OCI-LY7 (cell line): ENCODE measurements around the gene PPP1R11. TPM values are rescaled to one million over a fixed set of nuclear protein-coding genes. Genes with fewer than 3 reads are reported as not detected.

Experiments
- BruUV-seq: library from RNA; stranded (reverse); fragments of 400-500 nt; replicated peaks from 2 replicates; lab custom pipeline; 2021; lab: Mats Ljungman, UMichigan
- CTCF ChIA-PET: fragments of 300-600 bp; sonication (Branson Sonifier 250); formaldehyde crosslinking; loops from one replicate; lab custom pipeline; 2022; ENCODE audit warnings: antibody characterized with exemption; ENCODE audit not compliant: unreplicated experiment; lab: Charles Lee
- POLR2A ChIA-PET: fragments of 300-600 bp; sonication (Branson Sonifier 250); formaldehyde crosslinking; loops from one replicate; lab custom pipeline; 2022; ENCODE audit warnings: antibody characterized with exemption; lab: Charles Lee
- DNase-seq: peaks from one replicate; pipeline ENCODE4 v3.0.0-alpha.2; 2015; ENCODE audit warnings: low spot score
- H2AFZ ChIP-seq: fragments of 200-600 bp; sonication (generic), shearing (Covaris generic); 2 replicates; pipeline ENCODE4 v1.6.1; 2014; ENCODE audit warnings: mild to moderate bottlenecking, antibody characterized with exemption, low read length, moderate library complexity
- H3K27ac ChIP-seq: fragments of 200-600 bp; sonication (generic); 2 replicates; pipeline ENCODE4 v1.5.1; 2014; ENCODE audit warnings: mixed run types, low read depth, mild to moderate bottlenecking, moderate library complexity, low read length, inconsistent platforms; ENCODE audit not compliant: poor library complexity, severe bottlenecking
- H3K36me3 ChIP-seq: fragments of 200-600 bp; sonication (generic); 2 replicates; pipeline ENCODE4 v1.6.1; 2014; ENCODE audit warnings: mild to moderate bottlenecking, antibody characterized with exemption, low read length, moderate library complexity, mixed read lengths; ENCODE audit not compliant: insufficient read depth
- H3K4me1 ChIP-seq: fragments of 200-600 bp; sonication (generic); 2 replicates; pipeline ENCODE4 v1.5.1; 2014; ENCODE audit warnings: mild to moderate bottlenecking, low read length; ENCODE audit not compliant: insufficient read depth, poor library complexity, severe bottlenecking
- H3K4me2 ChIP-seq: fragments of 200-600 bp; sonication (generic); 2 replicates; pipeline ENCODE4 v1.6.1; 2014; ENCODE audit warnings: mild to moderate bottlenecking, low read length
- H3K4me3 ChIP-seq: fragments of 200-600 bp; sonication (generic); 2 replicates; pipeline ENCODE4 v1.5.1; 2014; ENCODE audit warnings: mild to moderate bottlenecking, low read depth, low read length; ENCODE audit not compliant: poor library complexity, severe bottlenecking
- H3K79me2 ChIP-seq: fragments of 200-600 bp; sonication (generic); 2 replicates; pipeline ENCODE4 v1.6.1; 2016; ENCODE audit warnings: low read depth, mild to moderate bottlenecking, low read length, moderate library complexity, mixed read lengths; ENCODE audit not compliant: insufficient read depth
- H3K9me2 ChIP-seq: fragments of 200-600 bp; sonication (generic); 2 replicates; pipeline ENCODE4 v1.6.1; 2016; ENCODE audit warnings: mild to moderate bottlenecking, low read length, mixed read lengths; ENCODE audit not compliant: insufficient read depth
- H3K9me3 ChIP-seq: fragments of 200-600 bp; sonication (generic); 2 replicates; pipeline ENCODE4 v1.6.1; 2014; ENCODE audit warnings: mild to moderate bottlenecking, mixed run types, low read length, mixed read lengths
- H4K20me1 ChIP-seq: fragments of 200-600 bp; sonication (generic); 2 replicates; pipeline ENCODE4 v1.6.1; 2014; ENCODE audit warnings: mild to moderate bottlenecking, antibody characterized with exemption, low read length, moderate library complexity, mixed read lengths; ENCODE audit not compliant: insufficient read depth
- EZH2phosphoT487 ChIP-seq: fragments of 200-600 bp; sonication (generic); IDR thresholded peaks from 2 replicates; pipeline ENCODE4 v1.6.1; 2018; ENCODE audit warnings: low read depth, borderline replicate concordance, mild to moderate bottlenecking, mixed run types, antibody characterized with exemption, low read length, moderate library complexity, mixed read lengths
- intact Hi-C: fragments of 100-400 bp; cut with micrococcal nuclease; formaldehyde crosslinking; loops from one replicate; pipeline ENCODE4 v1.10.0; 2022; ENCODE audit not compliant: unreplicated experiment
- total RNA-seq, 2 experiments: library from RNA; depleted of rRNA in 1 of 2; stranded (reverse); fragments of >200 nt in 1 of 2; shearing (Covaris generic) in 1 of 2; gene quantifications; 2 replicates each; pipeline ENCODE4 v1.2.3, GENCODE V29; 2014 to 2022
- TF ChIP-seq, protein P1 (sequence below): fragments of 200-600 bp; sonication (generic); conservative IDR thresholded peaks from 2 replicates; pipeline ENCODE4 v1.5.1; 2014; ENCODE audit warnings: mild to moderate bottlenecking, antibody characterized with exemption, low read length, moderate library complexity, mixed read lengths

The PPP1R11 gene
- total RNA-seq, 2 experiments from 2014 or later, result 30.6 to 36.5 TPM

DNA sequence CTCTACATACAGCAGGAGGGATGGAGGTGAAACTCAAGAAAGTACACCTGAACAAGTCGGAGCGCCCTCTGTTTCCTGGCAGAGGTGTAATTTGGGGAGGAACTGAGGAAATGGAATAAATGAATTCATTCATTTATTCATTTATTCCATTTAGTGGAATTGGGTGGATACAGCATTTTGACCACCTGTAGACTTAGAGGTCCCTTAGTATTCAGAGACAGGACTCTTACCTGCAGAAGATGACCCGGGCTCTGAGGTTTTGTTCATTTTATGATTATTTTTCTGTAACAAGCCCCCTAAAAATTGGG is 36.8 kb downstream of the PPP1R11 start:
- Histone ChIP-seq H3K4me2 (no peak overlapping the region), H3K9me3 (no peaks in the 10 kb centered on the region), H3K27ac (no peak overlapping the region), H3K4me1 (peaks cover 16% of the 10 kb centered on the region), H3K79me2 (no peaks in the 10 kb centered on the region), H4K20me1 (no peaks in the 10 kb centered on the region), H2AFZ (no peak overlapping the region), H3K4me3 (no peak overlapping the region), H3K9me2 (no peaks in the 10 kb centered on the region), H3K36me3 (no peaks in the 10 kb centered on the region)
- no peak for TF ChIP-seq EZH2phosphoT487
- TF ChIP-seq, protein P1, sequence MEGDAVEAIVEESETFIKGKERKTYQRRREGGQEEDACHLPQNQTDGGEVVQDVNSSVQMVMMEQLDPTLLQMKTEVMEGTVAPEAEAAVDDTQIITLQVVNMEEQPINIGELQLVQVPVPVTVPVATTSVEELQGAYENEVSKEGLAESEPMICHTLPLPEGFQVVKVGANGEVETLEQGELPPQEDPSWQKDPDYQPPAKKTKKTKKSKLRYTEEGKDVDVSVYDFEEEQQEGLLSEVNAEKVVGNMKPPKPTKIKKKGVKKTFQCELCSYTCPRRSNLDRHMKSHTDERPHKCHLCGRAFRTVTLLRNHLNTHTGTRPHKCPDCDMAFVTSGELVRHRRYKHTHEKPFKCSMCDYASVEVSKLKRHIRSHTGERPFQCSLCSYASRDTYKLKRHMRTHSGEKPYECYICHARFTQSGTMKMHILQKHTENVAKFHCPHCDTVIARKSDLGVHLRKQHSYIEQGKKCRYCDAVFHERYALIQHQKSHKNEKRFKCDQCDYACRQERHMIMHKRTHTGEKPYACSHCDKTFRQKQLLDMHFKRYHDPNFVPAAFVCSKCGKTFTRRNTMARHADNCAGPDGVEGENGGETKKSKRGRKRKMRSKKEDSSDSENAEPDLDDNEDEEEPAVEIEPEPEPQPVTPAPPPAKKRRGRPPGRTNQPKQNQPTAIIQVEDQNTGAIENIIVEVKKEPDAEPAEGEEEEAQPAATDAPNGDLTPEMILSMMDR, result no peak
- no TSS peak for BruUV-seq
- intact Hi-C loops, result loop anchor here (1.0 to 2.0 kb wide), 3 partner anchors 27 to 293 kb away; no protein-coding TSS in a partner anchor
- ChIA-PET CTCF (interaction anchor here (0.9 to 1.3 kb wide), 2 partner anchors 29 to 127 kb away, joined by 3 to 4 read pairs; no protein-coding TSS in a partner anchor), POLR2A (interaction anchor here (0.9 to 1.3 kb wide), 2 partner anchors 28 to 48 kb away, joined by 3 read pairs; no protein-coding TSS in a partner anchor)
- DNase-seq, result no peak

DNA sequence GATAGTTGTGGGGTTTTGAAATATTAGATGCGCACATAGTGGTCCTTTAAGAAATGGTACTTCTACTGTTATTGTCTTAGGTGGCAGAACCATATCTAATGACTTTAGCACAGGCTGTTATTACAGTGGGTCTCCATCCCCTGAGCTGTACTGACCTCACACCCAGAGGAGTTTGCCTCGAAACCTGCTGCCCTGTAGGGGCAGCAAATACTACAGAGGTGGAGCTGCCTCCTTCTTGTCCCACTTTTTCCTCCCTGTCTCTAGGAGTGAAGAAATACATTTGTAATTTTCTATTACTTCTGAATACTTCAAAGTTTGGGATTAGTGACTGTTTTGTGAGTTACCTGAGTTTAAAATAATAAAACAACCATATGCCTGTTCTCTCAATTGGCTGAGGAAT is 37.7 kb downstream of the PPP1R11 start:
- intact Hi-C loops, result no loop called here
- no peaks in the 10 kb centered on the region for H3K9me2 ChIP-seq
- no peak overlapping the region for H3K4me2 ChIP-seq
- no peak overlapping the region for H3K27ac ChIP-seq
- H3K4me1 ChIP-seq, result peaks cover 16% of the 10 kb centered on the region
- H4K20me1 ChIP-seq, result no peaks in the 10 kb centered on the region
- no peak for DNase-seq
- no TSS peak for BruUV-seq
- ChIA-PET CTCF (no interaction called here), POLR2A (interaction anchor here (0.7 to 1.3 kb wide), 2 partner anchors 47 to 670 kb away, joined by 3 read pairs; no protein-coding TSS in a partner anchor)
- H3K79me2 ChIP-seq, result no peaks in the 10 kb centered on the region
- no peak overlapping the region for H2AFZ ChIP-seq
- no peaks in the 10 kb centered on the region for H3K9me3 ChIP-seq
- no peak for TF ChIP-seq EZH2phosphoT487
- TF ChIP-seq, protein P1, result no peak; the same call in 1 of the 2 replicates
- no peak overlapping the region for H3K4me3 ChIP-seq
- no peaks in the 10 kb centered on the region for H3K36me3 ChIP-seq

DNA sequence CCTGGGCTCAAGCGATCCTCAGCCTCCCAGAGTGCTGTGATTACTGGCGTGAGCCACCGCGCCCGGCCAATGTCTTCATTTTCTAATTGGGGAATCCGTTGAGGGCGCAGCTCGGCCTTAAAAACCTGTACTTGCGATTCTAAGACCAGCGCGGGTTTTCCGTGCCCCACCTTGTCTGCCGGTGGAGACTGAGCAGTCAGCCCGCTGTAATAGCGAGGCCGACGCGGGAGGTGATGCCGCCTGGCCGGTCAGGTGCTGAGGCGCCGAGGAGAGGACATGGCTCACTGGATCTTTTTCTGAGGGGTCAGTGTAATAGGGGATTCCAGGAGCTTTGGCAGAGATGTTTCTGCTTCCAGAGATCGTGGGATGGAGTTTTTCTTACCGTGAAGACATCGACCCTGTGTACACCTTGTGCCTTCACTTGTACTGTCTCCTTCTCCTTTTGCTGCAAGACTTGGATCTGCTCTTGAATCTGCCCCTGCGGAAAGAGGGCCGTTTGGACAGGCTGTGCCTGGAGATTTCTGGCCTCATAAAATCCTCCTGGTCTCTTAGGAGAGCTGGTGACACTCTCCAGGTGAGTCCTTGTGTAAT is 44.4 kb downstream of the PPP1R11 start:
- intact Hi-C loops, result no loop called here
- Histone ChIP-seq H3K27ac (no peak overlapping the region), H4K20me1 (no peaks in the 10 kb centered on the region), H3K9me2 (no peaks in the 10 kb centered on the region), H3K36me3 (no peaks in the 10 kb centered on the region), H3K9me3 (no peaks in the 10 kb centered on the region), H3K4me1 (no peaks in the 10 kb centered on the region), H3K4me2 (no peak overlapping the region), H3K4me3 (no peak overlapping the region), H3K79me2 (no peaks in the 10 kb centered on the region), H2AFZ (no peak overlapping the region)
- TF ChIP-seq EZH2phosphoT487, result no peak
- TF ChIP-seq, protein P1, result no peak
- DNase-seq, result no peak
- ChIA-PET CTCF (interaction anchor here (0.8 kb wide), 1 partner anchor 19 kb away, joined by 3 read pairs; no protein-coding TSS in a partner anchor), POLR2A (no interaction called here)
- BruUV-seq, result no TSS peak
